CD4-positive, alpha-beta memory T cell (primary cell): Measurements from ENCODE around the gene SNX11. TPM values are rescaled to one million over a fixed set of nuclear protein-coding genes. Genes with fewer than 3 reads are reported as not detected.

ENCODE experiments used
- CTCF ChIA-PET: fragments of 350-600 bp; sonication (Branson Sonifier 250); formaldehyde crosslinking; loops from one replicate; lab custom pipeline; 2021; ENCODE audit warnings: inconsistent platforms; ENCODE audit not compliant: partially characterized antibody; lab: Charles Lee
- POLR2A ChIA-PET: fragments of 350-600 bp; sonication (Branson Sonifier 250); formaldehyde crosslinking; loops from one replicate; lab custom pipeline; 2021; ENCODE audit not compliant: partially characterized antibody; lab: Charles Lee
- DNase-seq, 5 donors: peaks; one replicate each; pipeline versions ENCODE4 v3.0.0 to v3.0.0-alpha.2; 2020 to 2022; ENCODE audit warnings: mixed read lengths in 1 of 5
- H3K27ac ChIP-seq: one replicate; pipeline ENCODE4 v1.7.0; 2013; ENCODE audit warnings: low read depth, low read length
- H3K27me3 ChIP-seq: 2 replicates; pipeline ENCODE4 v1.7.0; 2013; ENCODE audit warnings: mild to moderate bottlenecking, low read length, moderate library complexity; ENCODE audit not compliant: insufficient read depth
- H3K36me3 ChIP-seq: 2 replicates; pipeline ENCODE4 v1.7.0; 2013; ENCODE audit warnings: mild to moderate bottlenecking, low read length, moderate library complexity; ENCODE audit not compliant: insufficient read depth
- H3K4me1 ChIP-seq: 2 replicates; pipeline ENCODE4 v1.7.0; 2013; ENCODE audit warnings: mild to moderate bottlenecking, low read length, moderate library complexity; ENCODE audit not compliant: insufficient read depth
- H3K4me3 ChIP-seq, 2 donors: one replicate each; pipeline ENCODE4 v1.7.0; 2013; ENCODE audit warnings: low read length in 2 of 2, mild to moderate bottlenecking in 1 of 2
- H3K9me3 ChIP-seq, 2 donors: one replicate each; pipeline ENCODE4 v1.7.0; 2013; ENCODE audit warnings: low read length in 2 of 2, control low read depth in 1 of 2; ENCODE audit not compliant: control insufficient read depth in 1 of 2
- H3K27ac Mint-ChIP-seq, 7 donors: one replicate each; pipeline ENCODE4 v1.8.0; 2020 to 2021; ENCODE audit warnings: mixed read lengths in 7 of 7, mild to moderate bottlenecking in 6 of 7, inconsistent platforms in 3 of 7, moderate library complexity in 3 of 7
- H3K27me3 Mint-ChIP-seq, 2 donors: one replicate each; pipeline ENCODE4 v1.8.0; 2020 to 2021; ENCODE audit warnings: mixed read lengths in 2 of 2
- H3K36me3 Mint-ChIP-seq, 2 donors: one replicate each; pipeline ENCODE4 v1.8.0; 2020 to 2021; ENCODE audit warnings: mixed read lengths in 2 of 2, inconsistent platforms in 1 of 2, mild to moderate bottlenecking in 1 of 2
- H3K4me1 Mint-ChIP-seq, 4 donors: one replicate each; pipeline ENCODE4 v1.8.0; 2020 to 2021; ENCODE audit warnings: mixed read lengths in 4 of 4, mild to moderate bottlenecking in 1 of 4
- H3K4me3 Mint-ChIP-seq, 8 donors: one replicate each; pipeline ENCODE4 v1.8.0; 2020 to 2021; ENCODE audit warnings: mixed read lengths in 8 of 8, mild to moderate bottlenecking in 7 of 8, moderate library complexity in 6 of 8, inconsistent platforms in 3 of 8
- H3K9me3 Mint-ChIP-seq, 8 donors: one replicate each; pipeline ENCODE4 v1.8.0; 2020 to 2021; ENCODE audit warnings: mixed read lengths in 8 of 8, mild to moderate bottlenecking in 5 of 8, inconsistent platforms in 3 of 8, moderate library complexity in 1 of 8
- intact Hi-C: fragments of 100-400 bp; cut with micrococcal nuclease; formaldehyde crosslinking; loops from one replicate; pipeline ENCODE4 v1.15.1; 2023
- polyA plus RNA-seq, 2 donors: library from polyadenylated mRNA; unstranded; fragments of 300-500 nt; fragmentation: Illumina TruSeq; gene quantifications; one replicate each; pipeline ENCODE4 v1.2.3, GENCODE V29; 2021
- total RNA-seq, 2 experiments: library from RNA; stranded (reverse); gene quantifications; one replicate each; pipeline ENCODE4 v1.2.3, GENCODE V29; 2021

Gene SNX11
- total and polyA plus RNA-seq, 4 experiments from 2014 or later, result 17.9 to 22.0 (median 19.4) TPM

- H3K4me1 Mint-ChIP-seq, result peaks cover 0 to 3% (median 0%) of the 10 kb centered on the region in 4 donors
- H3K27ac Mint-ChIP-seq, result peak overlapping the region in 1 of 7 donors; percentile 7
- H3K4me3 Mint-ChIP-seq, result no peak overlapping the region
- peaks cover 24 to 63% of the 10 kb centered on the region in 2 donors for H3K36me3 Mint-ChIP-seq
- DNase-seq, result no peak
- H3K27me3 ChIP-seq, result no peaks in the 10 kb centered on the region
- H3K27ac ChIP-seq, result no peak overlapping the region
- intact Hi-C loops, result no loop called here
- POLR2A ChIA-PET, result no interaction called here
- no peaks in the 10 kb centered on the region for H3K9me3 ChIP-seq
- no peaks in the 10 kb centered on the region for H3K27me3 Mint-ChIP-seq
- no peaks in the 10 kb centered on the region for H3K4me1 ChIP-seq
- H3K36me3 ChIP-seq, result peaks cover 34% of the 10 kb centered on the region
- CTCF ChIA-PET, result interaction anchor here (1.3 kb wide), 1 partner anchor 9 kb away, joined by 3 read pairs; no protein-coding TSS in a partner anchor
- H3K4me3 ChIP-seq, result no peak overlapping the region
- no peaks in the 10 kb centered on the region for H3K9me3 Mint-ChIP-seq
Observed at GRCh38 chr17:48155889-48156611, 48.5 kb downstream of the SNX11 start.

- Mint-ChIP-seq H3K9me3 (no peaks in the 10 kb centered on the region), H3K4me3 (no peak overlapping the region), H3K36me3 (peaks cover 31 to 64% of the 10 kb centered on the region in 2 donors), H3K27ac (peak overlapping the region in 2 of 7 donors; percentile 46 to 87), H3K27me3 (no peaks in the 10 kb centered on the region), H3K4me1 (peaks cover 0 to 2% (median under 1%) of the 10 kb centered on the region in 4 donors)
- H3K4me1 ChIP-seq, result no peaks in the 10 kb centered on the region
- no peak for DNase-seq
- no peak overlapping the region for H3K27ac ChIP-seq
- CTCF ChIA-PET, result interaction anchor here (0.7 to 1.2 kb wide), 3 partner anchors 18 to 103 kb away, joined by 3 to 4 read pairs (median 3); no protein-coding TSS in a partner anchor
- peaks cover 33% of the 10 kb centered on the region for H3K36me3 ChIP-seq
- intact Hi-C loops, result no loop called here
- H3K4me3 ChIP-seq, result no peak overlapping the region
- no peaks in the 10 kb centered on the region for H3K27me3 ChIP-seq
- no peaks in the 10 kb centered on the region for H3K9me3 ChIP-seq
- POLR2A ChIA-PET, result interaction anchor here (1.2 kb wide), 1 partner anchor 26 kb away, joined by 4 read pairs; no protein-coding TSS in a partner anchor
Observed at GRCh38 chr17:48159232-48159631, 51.7 kb downstream of the SNX11 start.

DNA sequence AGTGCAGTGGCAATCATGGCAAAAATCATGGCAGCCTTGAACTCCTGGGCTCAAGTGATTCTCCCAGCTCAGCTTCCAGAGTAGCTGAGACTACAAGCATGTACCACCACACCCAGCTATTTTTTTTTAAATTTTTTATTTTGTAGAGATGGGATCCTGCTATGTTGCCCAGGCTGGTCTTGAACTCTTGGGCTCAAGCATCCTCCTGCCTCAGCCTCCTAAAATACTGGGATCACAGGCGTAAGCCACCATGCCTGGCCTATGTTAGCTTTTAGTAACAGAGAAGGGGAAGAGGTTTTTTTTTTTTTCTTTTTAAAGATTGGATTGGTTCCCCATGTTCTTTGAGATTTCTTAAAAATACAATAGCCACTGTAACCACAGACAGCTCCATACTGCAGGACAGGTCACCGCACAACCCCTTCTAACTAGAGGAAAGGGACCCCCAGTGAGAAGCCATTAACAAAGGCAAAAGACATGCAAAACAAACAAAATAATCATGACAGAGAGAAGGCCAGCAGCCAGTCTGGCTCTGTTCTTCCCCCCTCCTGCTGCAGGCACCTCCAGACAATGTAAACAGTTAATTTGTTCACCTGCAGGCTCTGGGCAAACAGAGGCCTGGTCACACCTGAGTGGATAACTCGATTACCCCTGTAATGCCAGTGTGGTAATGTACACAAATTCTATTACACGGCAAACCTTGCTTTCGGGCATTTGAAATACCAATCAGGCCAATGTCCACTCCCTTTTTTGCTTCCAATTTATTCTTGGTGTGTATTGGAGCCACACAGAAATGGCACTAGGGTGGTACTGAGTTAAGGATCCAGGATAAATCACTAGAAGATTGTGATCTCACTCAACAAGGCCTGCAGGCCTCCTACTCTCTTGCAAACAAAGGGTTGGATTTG lies 52.9 kb downstream of the SNX11 start:
- Mint-ChIP-seq H3K27ac (peak overlapping the region in 3 of 7 donors; percentile 22 to 78 (median 47)), H3K4me3 (no peak overlapping the region), H3K9me3 (no peaks in the 10 kb centered on the region), H3K4me1 (peaks cover 0 to 4% (median 0%) of the 10 kb centered on the region in 4 donors), H3K36me3 (peaks cover 30 to 65% of the 10 kb centered on the region in 2 donors), H3K27me3 (no peaks in the 10 kb centered on the region)
- POLR2A ChIA-PET, result no interaction called here
- intact Hi-C loops, result no loop called here
- CTCF ChIA-PET, result interaction anchor here (1.2 kb wide), 1 partner anchor 80 kb away, joined by 4 read pairs; no protein-coding TSS in a partner anchor
- H3K4me3 ChIP-seq, result no peak overlapping the region
- no peak for DNase-seq
- H3K9me3 ChIP-seq, result no peaks in the 10 kb centered on the region
- peaks cover 28% of the 10 kb centered on the region for H3K36me3 ChIP-seq
- no peaks in the 10 kb centered on the region for H3K4me1 ChIP-seq
- no peak overlapping the region for H3K27ac ChIP-seq
- no peaks in the 10 kb centered on the region for H3K27me3 ChIP-seq

DNA sequence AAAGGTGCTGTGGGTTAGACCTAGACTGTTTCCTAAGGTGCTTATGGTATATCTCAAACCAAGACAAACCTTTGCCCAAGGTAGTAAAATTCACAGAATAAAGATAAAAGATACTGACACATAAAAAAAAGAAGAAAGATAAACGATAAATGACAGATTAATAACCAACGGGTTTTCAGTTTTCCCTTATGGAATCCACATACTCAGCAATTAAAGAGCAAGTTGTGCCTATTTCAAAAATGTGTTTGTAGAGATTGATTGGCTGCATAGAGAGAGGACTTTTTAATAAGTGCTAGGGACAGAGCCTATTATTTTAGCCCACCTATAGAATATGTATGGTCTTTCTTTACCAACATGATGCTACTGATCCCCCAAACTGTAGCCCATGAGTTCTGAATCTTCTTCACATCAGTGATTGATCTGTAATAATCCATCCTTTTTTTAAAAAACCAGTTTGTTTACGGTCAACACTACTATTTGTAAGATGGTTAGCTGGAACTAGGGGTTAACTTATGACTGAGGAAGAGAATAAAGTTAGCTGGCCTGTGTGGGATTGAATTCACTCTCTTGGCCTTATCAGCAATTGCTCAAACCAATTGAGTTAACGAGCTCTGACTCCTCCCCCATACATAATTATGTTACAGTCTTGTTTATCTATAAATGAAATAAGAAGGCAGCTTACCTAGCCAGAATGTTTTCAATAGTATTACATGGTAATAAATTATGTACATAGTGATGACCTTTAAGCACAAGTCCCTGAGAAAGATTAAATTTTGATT lies 53.8 kb downstream of the SNX11 start:
- no peak for DNase-seq
- ChIA-PET CTCF (no interaction called here), POLR2A (no interaction called here)
- Histone ChIP-seq H3K27ac (no peak overlapping the region), H3K4me3 (no peak overlapping the region), H3K27me3 (no peaks in the 10 kb centered on the region), H3K4me1 (no peaks in the 10 kb centered on the region), H3K9me3 (no peaks in the 10 kb centered on the region), H3K36me3 (peaks cover 22% of the 10 kb centered on the region)
- Mint-ChIP-seq H3K4me3 (no peak overlapping the region), H3K27me3 (no peaks in the 10 kb centered on the region), H3K4me1 (peaks cover 0 to 6% (median 3%) of the 10 kb centered on the region in 4 donors), H3K9me3 (no peaks in the 10 kb centered on the region), H3K27ac (peak overlapping the region in 2 of 7 donors; percentile 17 to 78), H3K36me3 (peaks cover 28 to 63% of the 10 kb centered on the region in 2 donors)
- intact Hi-C loops, result no loop called here

- H3K27ac Mint-ChIP-seq, result peak overlapping the region in 2 of 7 donors; percentile 57 to 59
- Histone ChIP-seq H3K4me1 (no peaks in the 10 kb centered on the region), H3K27ac (no peak overlapping the region), H3K9me3 (no peaks in the 10 kb centered on the region), H3K27me3 (no peaks in the 10 kb centered on the region), H3K4me3 (no peak overlapping the region), H3K36me3 (peaks cover 19% of the 10 kb centered on the region)
- POLR2A ChIA-PET, result no interaction called here
- DNase-seq, result no peak
- no peak overlapping the region for H3K4me3 Mint-ChIP-seq
- intact Hi-C loops, result no loop called here
- peaks cover 0 to 6% (median 4%) of the 10 kb centered on the region in 4 donors for H3K4me1 Mint-ChIP-seq
- CTCF ChIA-PET, result no interaction called here
- H3K36me3 Mint-ChIP-seq, result peaks cover 29 to 67% of the 10 kb centered on the region in 2 donors
- no peaks in the 10 kb centered on the region for H3K9me3 Mint-ChIP-seq
- no peaks in the 10 kb centered on the region for H3K27me3 Mint-ChIP-seq
Observed at GRCh38 chr17:48162306-48162934, 54.9 kb downstream of the SNX11 start.

GRCh38 chr17:48162946-48163506 lies 55.5 kb downstream of the SNX11 start:
- peaks cover 2% of the 10 kb centered on the region for H3K4me1 ChIP-seq
- no peak overlapping the region for H3K27ac ChIP-seq
- DNase-seq, result no peak
- peaks cover 21% of the 10 kb centered on the region for H3K36me3 ChIP-seq
- intact Hi-C loops, result no loop called here
- H3K4me3 ChIP-seq, result no peak overlapping the region
- Mint-ChIP-seq H3K9me3 (no peaks in the 10 kb centered on the region), H3K4me1 (peaks cover 0 to 6% (median 4%) of the 10 kb centered on the region in 4 donors), H3K27me3 (no peaks in the 10 kb centered on the region), H3K4me3 (no peak overlapping the region), H3K36me3 (peaks cover 35 to 72% of the 10 kb centered on the region in 2 donors), H3K27ac (peak overlapping the region in 4 of 7 donors; percentile 19 to 52 (median 44))
- ChIA-PET CTCF (no interaction called here), POLR2A (no interaction called here)
- no peaks in the 10 kb centered on the region for H3K9me3 ChIP-seq
- H3K27me3 ChIP-seq, result no peaks in the 10 kb centered on the region
